Measurements from ENCODE around the gene MARCHF6.
"Not testable (repeated sequence)": the region's sequence is repeated elsewhere in the genome, so short reads cannot be mapped to it uniquely, and the experiment has no call there.

The MARCHF6 gene, protein sequence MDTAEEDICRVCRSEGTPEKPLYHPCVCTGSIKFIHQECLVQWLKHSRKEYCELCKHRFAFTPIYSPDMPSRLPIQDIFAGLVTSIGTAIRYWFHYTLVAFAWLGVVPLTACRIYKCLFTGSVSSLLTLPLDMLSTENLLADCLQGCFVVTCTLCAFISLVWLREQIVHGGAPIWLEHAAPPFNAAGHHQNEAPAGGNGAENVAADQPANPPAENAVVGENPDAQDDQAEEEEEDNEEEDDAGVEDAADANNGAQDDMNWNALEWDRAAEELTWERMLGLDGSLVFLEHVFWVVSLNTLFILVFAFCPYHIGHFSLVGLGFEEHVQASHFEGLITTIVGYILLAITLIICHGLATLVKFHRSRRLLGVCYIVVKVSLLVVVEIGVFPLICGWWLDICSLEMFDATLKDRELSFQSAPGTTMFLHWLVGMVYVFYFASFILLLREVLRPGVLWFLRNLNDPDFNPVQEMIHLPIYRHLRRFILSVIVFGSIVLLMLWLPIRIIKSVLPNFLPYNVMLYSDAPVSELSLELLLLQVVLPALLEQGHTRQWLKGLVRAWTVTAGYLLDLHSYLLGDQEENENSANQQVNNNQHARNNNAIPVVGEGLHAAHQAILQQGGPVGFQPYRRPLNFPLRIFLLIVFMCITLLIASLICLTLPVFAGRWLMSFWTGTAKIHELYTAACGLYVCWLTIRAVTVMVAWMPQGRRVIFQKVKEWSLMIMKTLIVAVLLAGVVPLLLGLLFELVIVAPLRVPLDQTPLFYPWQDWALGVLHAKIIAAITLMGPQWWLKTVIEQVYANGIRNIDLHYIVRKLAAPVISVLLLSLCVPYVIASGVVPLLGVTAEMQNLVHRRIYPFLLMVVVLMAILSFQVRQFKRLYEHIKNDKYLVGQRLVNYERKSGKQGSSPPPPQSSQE

GRCh38 chr5:10353241-10354047 is at the start of gene MARCHF6:
Gene MARCHF6 (plus strand): TSS chr5:10353695. CDS start chr5:10353899, 204 bp downstream.
- DNase-seq = peak; percentile 100

DNA sequence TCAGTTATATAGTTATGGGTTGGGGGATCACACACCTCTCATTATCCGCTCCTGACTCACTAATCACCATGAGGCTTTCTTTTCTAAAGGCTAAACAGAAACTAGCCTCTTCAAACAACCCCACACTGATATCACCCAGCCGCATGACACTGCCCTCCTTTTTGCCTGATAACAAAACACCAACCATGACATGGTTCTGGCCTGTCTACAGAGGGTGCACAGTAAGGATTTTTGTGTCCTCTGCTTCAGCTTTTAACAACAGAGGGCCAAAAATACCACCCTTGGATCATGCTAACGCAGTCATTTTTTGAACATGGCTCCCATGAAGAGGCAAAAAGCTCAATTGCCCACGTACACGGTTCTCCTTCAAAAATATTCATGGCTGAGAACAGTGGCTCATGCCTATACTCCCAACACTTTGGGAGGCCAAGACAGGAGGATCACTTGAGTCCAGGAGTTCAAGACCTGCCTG is 49.8 kb upstream of the MARCHF6 start:
- DNase-seq = peak; percentile 40

DNA sequence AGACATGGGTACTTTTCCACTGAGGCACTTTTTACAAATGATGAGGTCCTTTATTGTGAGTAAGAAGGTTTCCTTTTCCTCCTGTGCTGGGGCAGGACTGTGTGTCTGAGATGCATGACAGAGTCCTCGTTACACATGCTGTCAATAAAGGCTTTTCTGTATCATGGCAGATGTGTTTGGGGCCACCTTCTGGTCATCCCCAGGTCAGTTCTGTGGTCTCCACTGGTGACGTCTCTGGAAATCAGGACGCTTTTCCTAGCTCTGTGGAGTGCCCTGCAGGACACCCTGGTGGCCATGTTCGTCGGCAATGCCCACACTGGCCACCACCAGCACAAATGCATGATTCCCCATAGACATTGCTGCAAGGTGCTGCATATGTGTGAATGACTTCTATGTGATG is 48.6 kb upstream of the MARCHF6 start:
- no peak for DNase-seq

DNA sequence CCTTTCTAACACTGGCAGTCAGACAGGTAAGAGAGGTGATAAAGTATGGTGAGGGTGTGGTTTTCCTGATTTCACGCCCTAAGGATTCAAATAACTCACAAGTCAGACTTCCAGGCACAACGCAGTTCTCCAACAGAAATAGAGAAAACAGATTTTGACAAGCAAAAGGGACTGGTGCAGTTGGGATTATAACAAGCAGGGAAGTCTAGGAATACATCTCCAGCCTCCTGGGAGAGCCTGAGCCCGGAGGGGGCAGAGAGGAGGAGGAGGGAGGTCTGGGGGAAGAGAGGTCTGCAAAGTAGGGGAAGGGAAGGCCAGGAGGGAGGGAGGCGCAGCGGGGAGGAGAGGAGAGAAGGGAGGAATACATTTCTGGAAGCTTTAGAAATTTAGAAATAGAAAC is 47.4 kb upstream of the MARCHF6 start:
- DNase-seq = peak; percentile 52

- peak; percentile 75 for DNase-seq
Observed at GRCh38 chr5:10306806-10307205, 46.7 kb upstream of the MARCHF6 start.

DNA sequence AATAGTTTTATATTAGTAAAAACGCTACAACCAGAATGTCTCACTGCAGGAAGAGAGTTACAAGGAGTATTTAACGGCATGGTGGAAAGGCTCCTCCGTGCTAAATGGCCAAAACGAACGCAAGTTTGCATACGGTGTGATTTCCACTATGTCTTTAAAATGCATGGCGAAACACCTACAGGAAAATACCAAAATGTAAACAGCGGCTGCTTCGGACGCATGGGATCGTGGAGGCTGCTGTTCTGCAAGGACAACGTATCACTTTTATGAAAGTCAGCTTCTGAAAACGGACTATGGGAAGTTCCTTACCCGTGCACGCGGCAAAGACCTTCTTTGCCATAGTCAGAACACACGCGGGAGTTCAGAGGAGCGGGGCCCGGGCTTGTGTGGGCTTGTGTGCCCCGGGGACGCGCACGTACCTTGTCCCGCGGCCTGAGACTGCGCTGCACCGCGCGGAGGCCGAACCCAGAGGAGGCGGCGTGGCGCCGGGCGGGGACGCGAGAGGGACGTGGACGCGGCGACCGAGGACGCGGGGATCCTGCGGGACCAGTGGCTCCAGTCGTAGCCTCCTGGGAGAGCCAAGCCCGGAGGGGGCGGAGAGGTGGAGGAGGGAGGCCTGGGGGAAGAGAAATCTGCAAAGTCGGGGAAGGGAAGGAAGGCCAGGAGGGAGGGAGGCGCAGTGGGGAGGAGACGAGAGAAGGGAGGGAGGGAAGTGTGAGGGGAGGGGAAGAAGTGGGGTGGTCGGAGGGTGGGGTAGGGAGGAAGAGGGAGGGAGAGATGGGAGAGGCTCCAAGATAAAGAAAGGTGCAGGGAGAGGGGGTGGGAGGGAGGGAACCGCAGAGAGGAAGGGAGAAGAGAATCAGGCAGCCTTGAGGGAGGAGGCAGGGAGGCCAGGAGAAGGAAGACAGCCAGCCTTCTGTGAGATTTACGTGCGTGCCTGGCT is 46.0 kb upstream of the MARCHF6 start, which contains the start of gene CMBL:
TSS of gene CMBL (minus strand) at position 697 of the 943 bp plus-strand sequence. CDS start 17,140 bp downstream, outside the sequence.
- peak; percentile 90 for DNase-seq

DNA sequence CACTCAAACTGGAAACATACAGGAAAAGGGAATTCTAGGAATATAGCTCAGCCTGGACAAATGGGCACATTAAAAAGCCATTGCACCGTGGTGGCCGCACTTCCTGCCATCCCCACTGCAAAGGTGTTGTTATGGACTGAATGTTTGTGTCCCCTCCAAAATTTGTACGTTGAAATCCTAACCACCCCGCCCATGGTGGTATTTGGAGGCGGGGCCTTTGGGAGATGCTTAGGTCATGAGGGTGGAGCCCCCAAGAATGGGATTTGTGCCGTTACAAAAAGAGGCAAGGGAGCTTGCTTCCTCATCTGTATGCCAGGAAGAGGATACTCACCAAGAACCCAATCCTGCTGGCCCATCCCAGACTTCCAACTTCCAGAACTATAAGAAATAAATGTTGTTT is 44.7 kb upstream of the MARCHF6 start:
- no peak for DNase-seq

- DNase-seq = no peak
Observed at GRCh38 chr5:10310066-10310779, 43.3 kb upstream of the MARCHF6 start.

- DNase-seq = not testable (repeated sequence)
Observed at GRCh38 chr5:10310835-10311570, 42.5 kb upstream of the MARCHF6 start.

- no peak for DNase-seq
Observed at GRCh38 chr5:10311595-10312425, 41.7 kb upstream of the MARCHF6 start.

DNA sequence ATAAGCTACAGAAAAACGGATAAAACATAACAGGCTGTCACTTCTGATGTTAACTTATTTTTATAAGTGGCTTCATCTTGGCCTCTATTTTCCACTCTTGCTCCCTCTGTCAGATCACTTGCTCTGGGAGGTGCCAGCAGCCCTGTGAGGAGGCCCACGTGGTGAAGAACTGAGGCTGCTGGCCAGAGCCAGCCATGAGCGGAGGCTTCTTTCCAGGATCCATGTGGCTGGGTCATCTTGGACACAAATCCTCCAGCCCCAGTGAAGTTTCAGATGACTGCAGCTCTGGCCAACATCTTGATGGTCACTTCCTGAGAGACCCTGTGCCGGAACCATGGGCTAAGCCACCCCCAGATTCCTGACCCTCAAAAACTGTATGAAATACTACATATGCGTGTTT is 38.3 kb upstream of the MARCHF6 start:
- DNase-seq = no peak

DNA sequence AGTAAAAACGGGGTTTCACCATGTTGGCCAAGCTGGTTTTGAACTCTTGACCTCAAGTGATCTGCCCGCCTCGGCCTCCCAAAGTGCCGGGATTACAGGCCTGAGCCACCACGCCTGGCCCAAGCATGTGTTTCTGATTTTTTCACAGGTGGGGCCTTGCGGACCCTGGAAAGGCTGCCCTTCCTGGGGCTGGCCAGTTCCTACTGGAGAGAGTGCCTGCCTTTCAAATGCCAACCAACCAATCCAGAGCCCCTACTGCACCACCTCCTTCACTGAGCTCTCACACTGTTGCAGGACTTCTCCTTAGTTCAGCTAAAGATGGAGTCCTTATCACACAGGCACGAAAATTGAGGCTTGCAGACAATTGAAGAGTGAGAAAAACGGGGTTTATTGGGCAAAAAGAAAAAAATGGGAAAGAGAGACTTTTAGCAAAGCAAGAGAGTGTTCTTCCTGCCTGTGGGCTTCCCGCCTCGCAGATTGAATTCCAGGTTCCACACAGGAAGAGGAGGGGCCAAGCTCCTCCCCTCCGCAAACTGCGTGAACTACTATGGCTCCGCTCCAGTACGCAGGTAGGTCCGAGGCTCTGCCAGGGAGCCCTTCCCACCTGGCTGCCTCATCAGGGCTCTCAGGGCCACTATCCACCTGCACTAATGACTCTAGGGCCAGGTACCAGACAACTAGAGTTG is 37.5 kb upstream of the MARCHF6 start:
- no peak for DNase-seq

GRCh38 chr5:10317825-10318682 is 35.4 kb upstream of the MARCHF6 start:
- DNase-seq = no peak

DNA sequence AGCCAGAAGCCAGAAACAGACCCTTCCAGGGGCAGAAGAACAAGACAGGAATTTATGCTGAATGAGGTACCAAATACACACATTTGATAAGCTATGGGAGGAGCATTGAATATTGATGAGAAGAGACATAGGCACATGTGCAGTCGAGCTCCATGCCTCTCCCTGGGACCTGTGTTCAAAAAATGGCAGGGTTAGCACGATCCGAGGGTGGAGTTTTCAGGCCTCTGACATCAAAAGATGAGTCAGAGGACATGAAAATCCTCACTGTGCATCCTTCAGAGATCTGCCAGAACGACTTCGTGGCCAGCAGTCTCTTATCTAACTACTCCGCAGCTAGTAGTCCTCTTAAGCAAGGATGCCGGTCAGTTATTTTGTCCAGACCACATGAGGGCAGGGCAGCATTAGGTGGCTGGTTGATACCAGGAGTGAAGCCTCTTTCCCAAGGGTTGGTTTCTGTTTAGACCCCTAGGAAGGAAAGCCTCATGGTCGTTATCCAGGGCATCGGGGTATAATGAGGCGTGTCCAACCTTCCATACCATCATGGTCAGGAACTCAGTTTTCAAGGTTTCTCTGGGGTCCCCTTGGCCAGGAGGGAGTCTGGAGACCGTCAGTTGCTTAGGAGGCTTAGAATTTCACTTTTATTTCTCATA is 34.2 kb upstream of the MARCHF6 start:
- DNase-seq = no peak

DNA sequence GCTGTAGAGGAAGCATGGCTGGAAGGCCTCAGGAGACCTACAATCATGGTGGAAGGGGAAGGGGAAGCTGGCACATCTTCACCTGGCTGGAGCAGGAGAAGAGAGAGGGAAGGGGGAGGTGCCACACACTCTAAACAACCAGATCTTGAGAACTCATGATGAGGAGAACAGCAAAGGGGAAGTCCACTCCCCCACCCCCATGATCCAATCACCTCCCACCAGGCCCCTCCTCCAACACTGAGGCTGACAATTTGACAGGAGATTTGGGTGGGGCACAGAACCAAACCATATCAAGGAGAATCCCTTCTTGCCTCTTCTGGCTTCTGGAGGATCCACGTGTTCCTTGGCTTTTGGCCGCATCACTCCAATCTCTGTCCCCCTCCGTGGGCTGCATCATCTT is 32.7 kb upstream of the MARCHF6 start:
- DNase-seq = no peak

DNA sequence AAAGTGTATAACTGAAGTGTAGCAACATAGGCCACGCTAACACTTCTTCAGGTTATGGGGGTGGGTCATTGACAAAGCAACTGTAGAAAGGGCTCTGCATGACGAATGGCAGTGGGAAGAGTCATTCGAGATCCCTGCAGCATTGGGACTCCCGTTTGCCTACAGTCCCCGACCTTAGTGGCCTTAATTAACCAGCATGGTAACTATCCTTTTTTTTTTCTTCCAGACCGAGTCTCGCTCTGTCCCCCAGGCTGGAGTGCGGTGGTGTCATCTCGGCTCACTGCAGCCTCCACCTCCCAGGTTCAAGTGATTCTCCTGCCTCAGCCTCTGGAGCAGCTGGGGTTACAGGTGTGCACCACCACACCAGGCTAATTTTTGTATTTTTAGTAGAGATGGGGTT is 31.6 kb upstream of the MARCHF6 start:
- no peak for DNase-seq
